ENCODE data around the gene IGF2BP1. TPM values are rescaled to one million over a fixed set of nuclear protein-coding genes. Genes with fewer than 3 reads are reported as not detected.

IGF2BP1 gene
- total RNA-seq, 1 donor from 2014 or later, result 260 TPM

DNA sequence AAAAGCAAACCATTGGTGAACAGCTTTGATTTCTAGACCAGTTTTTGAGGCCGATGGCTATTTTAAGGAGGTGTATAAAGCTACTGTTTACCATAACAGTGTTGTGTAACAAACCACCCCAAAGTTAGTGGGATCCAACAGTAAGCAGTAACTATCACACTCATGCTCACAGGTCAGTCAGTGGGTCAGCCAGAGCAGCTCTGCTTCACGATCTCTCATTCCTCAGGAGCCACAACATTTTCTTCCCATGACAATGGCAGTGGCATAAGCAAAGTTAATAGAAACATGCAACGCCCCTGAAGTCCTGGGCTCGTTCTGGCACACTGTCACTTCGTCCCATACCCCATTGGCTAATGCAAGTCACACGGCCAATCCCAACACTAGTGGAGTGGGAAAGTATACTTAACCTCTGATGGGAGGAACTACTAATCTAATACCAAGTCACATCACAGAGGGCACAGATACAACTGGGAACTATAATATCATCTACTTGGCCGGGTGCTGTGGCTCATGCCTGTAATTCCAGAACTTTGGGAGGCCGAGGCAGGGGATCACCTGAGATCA lies 107.4 kb downstream of the IGF2BP1 start:
- Histone ChIP-seq H3K9me3 (ENCODE audit: insufficient read depth, low read depth, low read length) (no peaks in the 10 kb centered on the region), H3K27ac (ENCODE audit: low read depth, low read length) (no peak overlapping the region), H3K9ac (ENCODE audit: low read length) (no peak overlapping the region), H4K20me1 (ENCODE audit: insufficient read depth, low read length) (no peaks in the 10 kb centered on the region), H3K4me1 (ENCODE audit: insufficient read depth, low read length) (peaks cover 58% of the 10 kb centered on the region), H3K4me2 (ENCODE audit: low read length) (no peak overlapping the region), H3K27me3 (ENCODE audit: insufficient read depth, low read length) (no peaks in the 10 kb centered on the region), H3K36me3 (ENCODE audit: insufficient read depth, low read length) (no peaks in the 10 kb centered on the region), H3K4me3 (ENCODE audit: insufficient read depth, low read depth, low read length) (no peak overlapping the region), H3K79me2 (ENCODE audit: insufficient read depth, low read length) (no peaks in the 10 kb centered on the region), H2AFZ (ENCODE audit: low read depth, low read length) (no peak overlapping the region)
- H3K9me3 Mint-ChIP-seq (ENCODE audit: unreplicated experiment), result no peaks in the 10 kb centered on the region
- no peak for TF ChIP-seq EZH2 (IDR thresholded peaks at IDR 0.05; ENCODE audit: insufficient read depth, low read length)
- TF ChIP-seq, protein P1, sequence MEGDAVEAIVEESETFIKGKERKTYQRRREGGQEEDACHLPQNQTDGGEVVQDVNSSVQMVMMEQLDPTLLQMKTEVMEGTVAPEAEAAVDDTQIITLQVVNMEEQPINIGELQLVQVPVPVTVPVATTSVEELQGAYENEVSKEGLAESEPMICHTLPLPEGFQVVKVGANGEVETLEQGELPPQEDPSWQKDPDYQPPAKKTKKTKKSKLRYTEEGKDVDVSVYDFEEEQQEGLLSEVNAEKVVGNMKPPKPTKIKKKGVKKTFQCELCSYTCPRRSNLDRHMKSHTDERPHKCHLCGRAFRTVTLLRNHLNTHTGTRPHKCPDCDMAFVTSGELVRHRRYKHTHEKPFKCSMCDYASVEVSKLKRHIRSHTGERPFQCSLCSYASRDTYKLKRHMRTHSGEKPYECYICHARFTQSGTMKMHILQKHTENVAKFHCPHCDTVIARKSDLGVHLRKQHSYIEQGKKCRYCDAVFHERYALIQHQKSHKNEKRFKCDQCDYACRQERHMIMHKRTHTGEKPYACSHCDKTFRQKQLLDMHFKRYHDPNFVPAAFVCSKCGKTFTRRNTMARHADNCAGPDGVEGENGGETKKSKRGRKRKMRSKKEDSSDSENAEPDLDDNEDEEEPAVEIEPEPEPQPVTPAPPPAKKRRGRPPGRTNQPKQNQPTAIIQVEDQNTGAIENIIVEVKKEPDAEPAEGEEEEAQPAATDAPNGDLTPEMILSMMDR (IDR thresholded peaks at IDR 0.05; ENCODE audit: insufficient read depth, low read depth, low read length), result no peak
- no peak overlapping the region for H3K4me3 Mint-ChIP-seq (ENCODE audit: unreplicated experiment)
- no peaks in the 10 kb centered on the region for H3K36me3 Mint-ChIP-seq (ENCODE audit: low read depth, unreplicated experiment)
- FAIRE-seq, result no peak
- DNase-seq (ENCODE audit: low read depth), result peak; percentile 22
- H3K27ac Mint-ChIP-seq (ENCODE audit: unreplicated experiment), result peak overlapping the region; percentile 50
- H3K27me3 Mint-ChIP-seq (ENCODE audit: low read depth, unreplicated experiment), result no peaks in the 10 kb centered on the region
- peaks cover 23% of the 10 kb centered on the region for H3K4me1 Mint-ChIP-seq (ENCODE audit: low read depth, unreplicated experiment)

Other genes with a start within 250 kb of the IGF2BP1 start
- gene TTLL6, start 180.2 kb upstream of the IGF2BP1 start, total RNA-seq, result not detected in 2 replicates
- 72.9 and 73.8 TPM in 2 replicates for gene CALCOCO2, start 166.3 kb upstream of the IGF2BP1 start, total RNA-seq
- 52.0 and 55.8 TPM in 2 replicates for gene ATP5MC1, start 104.6 kb upstream of the IGF2BP1 start, total RNA-seq
- gene UBE2Z, start 89.0 kb upstream of the IGF2BP1 start, total RNA-seq, result 102 and 103 TPM in 2 replicates
- 162 and 168 TPM in 2 replicates for gene SNF8, start 52.5 kb upstream of the IGF2BP1 start, total RNA-seq
- gene GIP, start 28.8 kb upstream of the IGF2BP1 start, total RNA-seq, result not detected in 2 replicates
- gene B4GALNT2, start 135.4 kb downstream of the IGF2BP1 start, total RNA-seq, result 0.07 TPM in 1 of 2 replicates, not detected in the other
- 1.1 TPM in 1 of 2 replicates, not detected in the other for gene GNGT2, start 213.2 kb downstream of the IGF2BP1 start, total RNA-seq
- 0.31 and 0.77 TPM in 2 replicates for gene ABI3, start 213.3 kb downstream of the IGF2BP1 start, total RNA-seq
- gene PHOSPHO1, start 233.4 kb downstream of the IGF2BP1 start, total RNA-seq, result 0.79 and 0.95 TPM in 2 replicates

Measured in astrocyte (in vitro differentiated cells and primary cell).